Parathyroid adenoma (tissue), 2 donors: ENCODE data around the gene TENM4.
"Not testable (repeated sequence)": the region's sequence is repeated elsewhere in the genome, so short reads cannot be mapped to it uniquely, and the experiment has no call there.

Experiments
- H2AFZ ChIP-seq: fragments of 300-600 bp; sonication (generic); one replicate; pipeline ENCODE4 v1.7.0; 2017; ENCODE audit warnings: antibody characterized with exemption, mild to moderate bottlenecking
- H3K27ac ChIP-seq: fragments of 300-600 bp; sonication (generic); one replicate; pipeline ENCODE4 v1.7.0; 2017
- H3K27me3 ChIP-seq: fragments of 300-600 bp; sonication (generic); one replicate; pipeline ENCODE4 v1.7.0; 2017; ENCODE audit warnings: low read length; ENCODE audit not compliant: control insufficient read depth, insufficient read depth
- H3K36me3 ChIP-seq: fragments of 300-600 bp; sonication (generic); one replicate; pipeline ENCODE4 v1.7.0; 2017; ENCODE audit warnings: low read length; ENCODE audit not compliant: control insufficient read depth, insufficient read depth
- H3K4me1 ChIP-seq: fragments of 300-600 bp; sonication (generic); one replicate; pipeline ENCODE4 v1.7.0; 2017; ENCODE audit warnings: control low read depth
- H3K4me2 ChIP-seq: fragments of 300-600 bp; sonication (generic); one replicate; pipeline ENCODE4 v1.7.0; 2017; ENCODE audit warnings: low read length
- H3K4me3 ChIP-seq: fragments of 300-600 bp; sonication (generic); one replicate; pipeline ENCODE4 v1.7.0; 2017; ENCODE audit warnings: low read depth, low read length
- H3K79me2 ChIP-seq: fragments of 300-600 bp; sonication (generic); one replicate; pipeline ENCODE4 v1.7.0; 2017; ENCODE audit warnings: control low read depth
- H3K9ac ChIP-seq: fragments of 300-600 bp; sonication (generic); one replicate; pipeline ENCODE4 v1.7.0; 2017; ENCODE audit warnings: mild to moderate bottlenecking
- H3K9me3 ChIP-seq: fragments of 300-600 bp; sonication (generic); one replicate; pipeline ENCODE4 v1.7.0; 2017; ENCODE audit warnings: low read length; ENCODE audit not compliant: control insufficient read depth
- TF ChIP-seq, protein P1 (sequence below): fragments of 300-600 bp; sonication (generic); IDR thresholded peaks from one replicate; pipeline ENCODE4 v1.7.0; 2017; ENCODE audit warnings: antibody characterized with exemption, mild to moderate bottlenecking
- donor health status: primary hyperparathyroidism.

The TENM4 gene

DNA sequence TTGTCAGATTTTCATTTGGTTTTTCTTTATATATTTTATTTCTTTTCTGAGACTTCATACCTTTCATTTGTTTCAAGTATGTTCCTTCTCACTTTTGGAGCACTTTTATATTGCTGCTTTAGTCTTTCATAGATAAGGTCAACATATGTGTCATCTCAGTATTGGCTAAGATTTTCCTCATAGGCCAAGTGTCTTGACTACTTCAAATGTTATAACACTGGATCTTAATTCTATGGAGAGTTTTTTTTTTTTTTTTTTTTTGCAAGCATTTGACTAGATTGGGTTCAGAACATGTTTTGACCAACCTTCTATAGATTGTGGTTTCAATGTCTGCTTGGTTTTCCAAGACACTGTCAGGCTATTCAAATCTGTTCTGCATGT, 797.2 kb downstream of the TENM4 start:
- TF ChIP-seq, protein P1, sequence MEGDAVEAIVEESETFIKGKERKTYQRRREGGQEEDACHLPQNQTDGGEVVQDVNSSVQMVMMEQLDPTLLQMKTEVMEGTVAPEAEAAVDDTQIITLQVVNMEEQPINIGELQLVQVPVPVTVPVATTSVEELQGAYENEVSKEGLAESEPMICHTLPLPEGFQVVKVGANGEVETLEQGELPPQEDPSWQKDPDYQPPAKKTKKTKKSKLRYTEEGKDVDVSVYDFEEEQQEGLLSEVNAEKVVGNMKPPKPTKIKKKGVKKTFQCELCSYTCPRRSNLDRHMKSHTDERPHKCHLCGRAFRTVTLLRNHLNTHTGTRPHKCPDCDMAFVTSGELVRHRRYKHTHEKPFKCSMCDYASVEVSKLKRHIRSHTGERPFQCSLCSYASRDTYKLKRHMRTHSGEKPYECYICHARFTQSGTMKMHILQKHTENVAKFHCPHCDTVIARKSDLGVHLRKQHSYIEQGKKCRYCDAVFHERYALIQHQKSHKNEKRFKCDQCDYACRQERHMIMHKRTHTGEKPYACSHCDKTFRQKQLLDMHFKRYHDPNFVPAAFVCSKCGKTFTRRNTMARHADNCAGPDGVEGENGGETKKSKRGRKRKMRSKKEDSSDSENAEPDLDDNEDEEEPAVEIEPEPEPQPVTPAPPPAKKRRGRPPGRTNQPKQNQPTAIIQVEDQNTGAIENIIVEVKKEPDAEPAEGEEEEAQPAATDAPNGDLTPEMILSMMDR, result no peak
- H3K9ac ChIP-seq, result no peak overlapping the region
- no peak overlapping the region for H3K4me3 ChIP-seq

GRCh38 chr11:78642979-78643675, 797.7 kb downstream of the TENM4 start:
- TF ChIP-seq, protein P1, result no peak
- H3K36me3 ChIP-seq, result no peaks in the 10 kb centered on the region
- no peak overlapping the region for H3K4me3 ChIP-seq
- H3K4me1 ChIP-seq, result no peaks in the 10 kb centered on the region
- H3K27ac ChIP-seq, result no peak overlapping the region
- H3K27me3 ChIP-seq, result no peaks in the 10 kb centered on the region
- H3K4me2 ChIP-seq, result no peak overlapping the region
- no peaks in the 10 kb centered on the region for H3K79me2 ChIP-seq
- no peak overlapping the region for H3K9ac ChIP-seq
- H3K9me3 ChIP-seq, result no peaks in the 10 kb centered on the region
- H2AFZ ChIP-seq, result no peak overlapping the region

More for the DNA sequence above, 797.2 kb downstream of the TENM4 start:
- H2AFZ ChIP-seq, result no peak overlapping the region
- H3K27ac ChIP-seq, result no peak overlapping the region
- no peaks in the 10 kb centered on the region for H3K9me3 ChIP-seq
- no peak overlapping the region for H3K4me2 ChIP-seq
- no peaks in the 10 kb centered on the region for H3K79me2 ChIP-seq
- H3K36me3 ChIP-seq, result no peaks in the 10 kb centered on the region
- no peaks in the 10 kb centered on the region for H3K4me1 ChIP-seq
- no peaks in the 10 kb centered on the region for H3K27me3 ChIP-seq

- Histone ChIP-seq H3K4me2 (no peak overlapping the region), H2AFZ (no peak overlapping the region), H3K9ac (no peak overlapping the region), H3K27ac (no peak overlapping the region), H3K4me1 (no peaks in the 10 kb centered on the region), H3K4me3 (no peak overlapping the region), H3K27me3 (no peaks in the 10 kb centered on the region), H3K9me3 (no peaks in the 10 kb centered on the region), H3K79me2 (no peaks in the 10 kb centered on the region), H3K36me3 (no peaks in the 10 kb centered on the region)
- TF ChIP-seq, protein P1, result no peak
Measured at GRCh38 chr11:78641541-78641940, 799.3 kb downstream of the TENM4 start.

GRCh38 chr11:78638704-78639380, 802.0 kb downstream of the TENM4 start:
- TF ChIP-seq, protein P1, result no peak
- H3K4me1 ChIP-seq, result no peaks in the 10 kb centered on the region
- H3K36me3 ChIP-seq, result no peaks in the 10 kb centered on the region
- H3K4me2 ChIP-seq, result no peak overlapping the region
- no peak overlapping the region for H3K9ac ChIP-seq
- H2AFZ ChIP-seq, result no peak overlapping the region
- no peak overlapping the region for H3K27ac ChIP-seq
- no peaks in the 10 kb centered on the region for H3K27me3 ChIP-seq
- no peaks in the 10 kb centered on the region for H3K9me3 ChIP-seq
- H3K79me2 ChIP-seq, result no peaks in the 10 kb centered on the region
- no peak overlapping the region for H3K4me3 ChIP-seq

- H3K4me3 ChIP-seq, H3K9me3 ChIP-seq, H2AFZ ChIP-seq, H3K27ac ChIP-seq, H3K4me1 ChIP-seq, H3K9ac ChIP-seq, H3K36me3 ChIP-seq, H3K4me2 ChIP-seq, H3K27me3 ChIP-seq, H3K79me2 ChIP-seq: not testable (repeated sequence)
Measured at GRCh38 chr11:78637527-78637926, 803.3 kb downstream of the TENM4 start.
